Right renal cortex interstitium (tissue), 3 donors: ENCODE measurements around the gene CYP2D6. TPM values are rescaled to one million over a fixed set of nuclear protein-coding genes. Genes with fewer than 3 reads are reported as not detected.
"Not testable (repeated sequence)": the region's sequence is repeated elsewhere in the genome, so short reads cannot be mapped to it uniquely, and the experiment has no call there.

Experiments used
- DNase-seq, 3 donors: peaks; one replicate each; pipeline ENCODE4 v3.0.0-alpha.2; 2013; ENCODE audit warnings: low read depth in 3 of 3, low spot score in 2 of 3
- polyA plus RNA-seq, 3 donors: library from polyadenylated mRNA; unstranded; fragments of 120-200 nt; gene quantifications; one replicate each; pipeline ENCODE4 v1.2.1, GENCODE V29; 2013; ENCODE audit not compliant: insufficient read length in 3 of 3

Gene CYP2D6
- 1 to 10 TPM; 1.9 to 3.4 (median 2.1) TPM for polyA plus RNA-seq

- not testable (repeated sequence) for DNase-seq
Observed at GRCh38 chr22:42130639-42131431, at the start of gene CYP2D6. TSS of gene CYP2D6 (minus strand) at chr22:42130810. CDS start at chr22:42130791, 19 bp downstream.

- DNase-seq: no peak
Observed at GRCh38 chr22:42179616-42180015, 49.0 kb upstream of the CYP2D6 start.

DNA sequence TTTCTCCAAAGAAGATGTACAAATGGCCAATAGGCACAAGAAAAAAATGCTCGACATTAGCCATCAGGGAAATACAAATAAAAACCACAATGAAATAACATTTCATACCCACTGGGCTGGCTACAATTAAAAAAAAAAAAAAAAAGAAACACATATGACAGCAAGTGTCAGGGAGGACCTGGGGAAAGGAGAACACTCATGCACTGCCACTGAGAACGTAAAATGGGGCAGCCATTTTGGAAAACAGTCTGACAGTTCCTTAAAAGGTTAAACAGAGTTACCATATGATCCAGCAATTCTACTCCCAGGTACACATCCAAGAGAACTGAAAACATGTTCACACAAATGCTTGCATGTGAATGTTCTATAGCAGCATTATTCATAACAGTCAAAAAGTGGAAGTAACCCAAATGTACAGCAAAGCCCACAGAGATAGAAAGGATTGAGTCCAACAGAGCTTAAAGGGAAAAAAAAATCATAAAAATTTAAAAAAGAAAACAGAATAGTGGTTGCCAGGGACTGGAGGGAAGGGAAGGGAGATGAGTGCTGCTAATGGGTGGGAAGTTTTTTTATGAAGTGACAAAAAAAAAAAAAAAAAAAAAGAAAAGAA, 48.4 kb upstream of the CYP2D6 start:
- DNase-seq: no peak

GRCh38 chr22:42177891-42178336, 47.3 kb upstream of the CYP2D6 start:
- peak in 1 of 3 donors; percentile 23 for DNase-seq

GRCh38 chr22:42176255-42176915, 45.8 kb upstream of the CYP2D6 start:
- no peak for DNase-seq

- no peak for DNase-seq
Observed at GRCh38 chr22:42174062-42174461, 43.5 kb upstream of the CYP2D6 start.

DNA sequence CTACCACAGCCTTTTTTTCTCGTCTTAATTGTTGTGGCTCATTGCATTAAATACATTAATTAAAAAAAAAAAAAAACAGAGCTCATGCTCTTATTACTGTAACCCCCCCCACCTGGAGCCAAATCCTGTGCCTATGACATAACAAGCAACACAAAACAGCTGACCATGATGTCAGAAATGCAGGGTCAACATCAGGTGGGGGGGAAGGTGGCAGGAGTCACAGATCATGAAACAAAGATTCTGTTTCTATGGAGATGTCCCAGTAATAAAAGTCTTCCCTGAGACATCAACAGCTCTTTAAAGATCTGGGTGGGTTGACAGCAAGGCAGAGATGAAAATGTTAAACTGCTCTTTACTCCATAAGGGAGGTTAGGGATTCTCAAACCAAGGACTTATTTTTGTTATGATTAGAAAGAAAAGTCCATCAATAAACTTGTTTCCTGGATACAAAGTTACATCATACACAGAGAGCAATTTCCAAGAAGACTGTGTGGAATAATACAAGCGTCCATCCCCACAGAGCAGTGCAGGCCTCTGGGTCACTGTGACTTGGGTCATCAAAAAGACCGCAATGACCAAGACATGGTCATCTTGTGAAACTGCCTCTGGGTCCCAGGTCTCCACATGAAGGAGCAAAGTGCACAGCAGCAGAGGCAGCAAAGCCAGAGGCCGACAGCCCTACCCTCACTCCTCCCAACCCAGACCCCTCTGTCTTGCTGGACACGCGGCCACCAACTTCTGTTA, 42.7 kb upstream of the CYP2D6 start:
- DNase-seq: no peak

DNA sequence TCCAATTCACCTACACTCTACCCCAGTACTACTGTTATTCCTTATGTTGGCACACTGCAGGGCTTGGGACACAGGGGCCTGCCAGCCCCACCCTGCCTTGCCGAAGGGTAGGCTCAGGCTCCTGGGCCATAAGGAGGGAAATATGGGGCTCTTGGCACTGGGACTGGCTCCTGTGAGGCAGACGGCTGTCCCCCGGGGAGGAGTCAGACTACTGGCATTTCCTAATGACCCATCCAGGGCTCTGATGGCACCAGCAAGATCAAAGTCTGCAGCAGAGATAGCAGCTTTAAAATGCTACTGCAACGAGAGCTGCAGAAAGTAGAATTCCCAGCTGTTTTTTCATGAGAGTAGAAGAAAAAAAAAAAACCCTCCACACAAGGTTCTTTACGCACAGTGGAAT, 42.2 kb upstream of the CYP2D6 start:
- no peak for DNase-seq

DNA sequence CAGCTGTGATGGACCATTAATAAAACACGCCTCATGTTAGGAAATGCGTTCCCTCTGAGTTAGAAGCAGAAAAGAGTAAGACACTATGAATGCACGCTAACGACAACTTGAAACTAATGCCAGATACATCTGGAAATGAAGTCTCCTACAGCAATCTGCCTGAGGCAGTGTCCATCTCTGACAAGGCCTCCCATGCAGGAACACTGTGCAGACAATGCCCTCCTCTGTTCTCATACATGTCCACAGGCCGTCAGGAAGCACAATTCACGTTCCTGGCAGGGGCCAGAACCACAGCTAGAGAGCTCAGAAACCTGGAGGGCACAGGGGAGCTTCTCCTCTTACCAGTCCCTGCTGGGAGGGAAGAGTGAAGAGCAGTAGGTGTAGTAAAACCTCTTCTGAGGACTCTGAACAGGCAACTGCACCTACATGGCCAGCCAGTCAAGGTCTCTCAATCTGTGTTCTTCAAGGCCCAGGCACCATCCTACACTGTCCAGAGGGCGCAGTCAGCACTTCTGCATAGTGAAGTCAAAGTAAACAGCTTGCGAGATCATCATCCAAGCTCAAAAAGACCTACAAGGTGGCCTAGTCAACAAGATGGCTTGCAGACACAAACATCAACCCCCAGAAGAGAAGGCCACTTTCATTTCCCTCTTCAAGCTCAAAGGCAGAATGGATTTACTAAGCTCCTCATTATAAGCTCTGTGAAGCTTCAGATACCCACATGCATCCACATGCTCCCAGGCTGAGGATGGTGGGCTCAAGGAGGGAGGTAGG, 41.5 kb upstream of the CYP2D6 start:
- no peak for DNase-seq

DNA sequence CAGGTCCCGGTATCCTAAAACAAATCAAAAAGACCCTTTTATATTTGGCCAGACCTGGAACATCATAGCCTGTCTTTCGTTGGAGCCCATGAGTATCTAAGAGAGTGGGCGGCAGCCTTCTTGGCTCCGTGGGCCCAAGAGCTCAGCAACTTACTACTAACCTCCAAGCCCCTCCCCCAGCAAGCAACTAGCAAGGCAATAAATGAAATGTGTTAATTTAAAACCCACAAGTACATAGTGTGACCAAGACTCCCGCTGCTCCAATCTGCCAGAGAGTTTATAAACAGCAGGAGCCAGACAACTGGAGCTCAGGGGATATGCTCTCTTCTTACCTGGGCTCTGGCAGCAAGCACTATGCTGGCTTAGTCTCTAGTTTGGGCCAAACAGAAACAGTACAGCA, 40.8 kb upstream of the CYP2D6 start:
- no peak for DNase-seq

DNA sequence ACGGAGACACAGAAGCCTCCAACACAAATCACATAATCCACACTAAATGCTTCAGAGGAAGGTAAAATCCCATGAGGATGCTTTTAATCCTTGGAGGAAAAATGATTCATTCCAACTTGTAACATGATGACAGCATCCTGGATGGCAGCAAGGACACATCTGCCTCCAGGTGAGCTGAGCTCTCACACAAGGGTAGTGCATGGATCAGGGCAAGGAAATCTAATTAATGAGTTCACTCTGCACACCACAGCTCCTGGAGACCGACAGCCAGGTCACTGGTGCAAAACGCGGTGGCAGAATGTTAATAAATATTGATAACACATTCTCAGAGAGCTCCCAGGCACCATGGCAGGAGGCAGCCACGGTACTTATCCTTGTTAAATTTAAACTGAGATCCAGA, 40.3 kb upstream of the CYP2D6 start:
- no peak for DNase-seq

GRCh38 chr22:42169055-42169469, 38.5 kb upstream of the CYP2D6 start:
- DNase-seq: peak in 2 of 3 donors; percentile 65 to 66

DNA sequence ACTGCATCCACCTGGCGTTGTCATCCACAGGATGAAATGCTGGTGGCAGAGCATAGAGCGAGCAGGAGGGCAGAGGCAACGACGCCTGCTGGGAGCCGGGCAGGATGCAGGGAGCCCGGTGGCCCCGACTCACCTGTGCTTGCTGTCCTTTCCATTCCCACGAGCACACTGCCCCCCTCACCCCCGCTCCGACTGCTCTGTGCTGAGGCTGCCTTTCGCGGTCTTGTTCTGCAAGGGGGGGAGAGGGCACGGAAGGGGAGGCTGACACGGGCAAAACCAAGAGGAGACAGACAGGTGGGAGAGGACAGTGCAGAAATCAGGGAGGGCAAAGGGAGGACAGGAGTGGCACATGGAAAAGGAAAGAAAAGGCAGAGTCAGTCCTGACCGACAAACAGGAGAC, 37.9 kb upstream of the CYP2D6 start:
- DNase-seq: no peak

GRCh38 chr22:42167066-42167465, 36.5 kb upstream of the CYP2D6 start:
- DNase-seq: no peak

GRCh38 chr22:42164901-42165300, 34.3 kb upstream of the CYP2D6 start:
- no peak for DNase-seq

GRCh38 chr22:42163515-42163914, 32.9 kb upstream of the CYP2D6 start:
- no peak for DNase-seq

DNA sequence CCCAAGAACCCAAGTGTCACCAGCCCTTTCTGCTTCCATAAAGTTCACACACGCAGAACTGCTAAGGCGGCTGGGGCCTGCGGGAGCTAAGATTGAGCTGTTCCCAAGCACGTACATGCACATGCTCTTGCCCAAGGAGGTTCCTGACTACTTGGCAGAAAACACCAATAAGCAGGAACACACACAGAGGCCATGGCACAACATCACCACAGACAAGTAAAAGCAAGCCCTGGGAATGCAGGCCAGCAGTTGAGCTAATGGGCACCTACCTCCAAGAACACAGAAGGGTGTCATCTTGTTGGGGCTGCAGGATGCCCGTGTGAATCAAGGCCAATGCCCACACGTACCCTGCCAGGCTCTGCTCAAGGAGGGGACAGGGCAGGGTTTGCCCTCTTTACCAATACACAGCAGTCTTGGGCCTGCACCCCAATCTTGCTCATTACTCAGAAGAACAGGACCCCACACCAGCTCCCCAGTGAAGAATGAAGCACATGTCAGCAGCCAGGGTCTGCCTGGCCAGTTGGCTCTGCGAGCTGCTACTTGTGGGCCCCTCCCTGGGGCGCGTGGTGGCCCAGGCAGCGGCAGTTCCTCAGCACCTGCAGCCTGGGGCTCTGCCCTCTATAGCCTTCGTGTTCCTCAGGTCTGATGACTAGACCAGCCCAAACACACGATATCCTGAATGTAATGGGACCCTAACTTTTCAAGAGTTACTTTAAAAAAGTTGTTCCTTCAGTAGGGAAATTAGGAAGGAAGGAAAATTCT, 32.3 kb upstream of the CYP2D6 start:
- DNase-seq: no peak

- no peak for DNase-seq
Observed at GRCh38 chr22:42160830-42161696, 30.5 kb upstream of the CYP2D6 start.
